SH-SY5Y (cell line): Measurements from ENCODE around the gene EMSY.

Source experiments
- GATA2 ChIP-seq: IDR thresholded peaks from 2 replicates; pipeline ENCODE4 v1.6.1; 2011; ENCODE audit warnings: mild to moderate bottlenecking, low read depth, low read length
- GATA3 ChIP-seq: IDR thresholded peaks from 2 replicates; pipeline ENCODE4 v1.6.1; 2011; ENCODE audit warnings: low read depth, mild to moderate bottlenecking, low read length, moderate library complexity

DNA sequence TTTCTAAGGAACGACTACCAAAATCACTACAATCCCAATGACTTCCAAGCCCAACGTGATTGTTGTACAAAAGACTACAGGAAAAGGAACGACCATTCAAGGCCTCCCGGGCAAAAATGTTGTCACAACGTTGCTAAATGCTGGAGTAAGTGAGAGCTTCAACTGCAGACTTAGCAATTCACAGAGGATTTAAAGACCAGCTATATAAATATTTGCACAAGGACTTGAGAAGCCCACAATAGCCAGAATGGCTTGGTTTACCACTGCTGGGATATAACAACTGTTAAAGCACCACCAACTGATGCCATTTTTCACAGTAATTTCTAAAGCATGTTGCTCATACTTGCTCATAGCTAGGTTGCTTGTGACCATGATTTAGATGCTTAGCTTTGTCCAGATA, 78.3 kb downstream of the EMSY start:
- TF ChIP-seq GATA2 (no peak), GATA3 (no peak)
